DOHH2 (cell line): ENCODE results near the gene MBP.

Experiments used
- H3F3A ChIP-seq: fragments of 200-600 bp; sonication (generic), shearing (Covaris generic); 2 replicates; pipeline ENCODE4 v1.6.0; 2016; ENCODE audit warnings: antibody characterized with exemption, mild to moderate bottlenecking; ENCODE audit not compliant: control insufficient read depth, insufficient read depth
- H3K27ac ChIP-seq: fragments of 200-600 bp; sonication (generic); 2 replicates; pipeline ENCODE4 v1.5.1; 2014; ENCODE audit warnings: low read depth, mild to moderate bottlenecking, low read length, moderate library complexity
- H3K27me3 ChIP-seq: fragments of 200-600 bp; sonication (generic); 2 replicates; pipeline ENCODE4 v1.6.1; 2014; ENCODE audit warnings: mild to moderate bottlenecking, low read length, mixed read lengths; ENCODE audit not compliant: control insufficient read depth
- H3K36me3 ChIP-seq: fragments of 200-600 bp; sonication (generic); 2 replicates; pipeline ENCODE4 v1.6.1; 2014; ENCODE audit warnings: mild to moderate bottlenecking, low read length, moderate library complexity, mixed read lengths; ENCODE audit not compliant: control insufficient read depth
- H3K4me1 ChIP-seq: fragments of 200-600 bp; sonication (generic); 2 replicates; pipeline ENCODE4 v1.6.1; 2014; ENCODE audit warnings: mild to moderate bottlenecking, low read length, mixed read lengths; ENCODE audit not compliant: control insufficient read depth
- H3K4me2 ChIP-seq: fragments of 200-600 bp; sonication (generic); 2 replicates; pipeline ENCODE4 v1.6.0; 2014; ENCODE audit warnings: mild to moderate bottlenecking, low read length, moderate library complexity
- H3K4me3 ChIP-seq: fragments of 200-600 bp; sonication (generic); 2 replicates; pipeline ENCODE4 v1.5.1; 2014; ENCODE audit warnings: mild to moderate bottlenecking, low read length, mixed read lengths
- H3K79me2 ChIP-seq: fragments of 200-600 bp; sonication (generic); 2 replicates; pipeline ENCODE4 v1.6.1; 2014; ENCODE audit warnings: mild to moderate bottlenecking, low read length, mixed read lengths; ENCODE audit not compliant: control insufficient read depth
- H3K9me2 ChIP-seq: fragments of 200-600 bp; sonication (generic); replicated peaks from 2 replicates; pipeline ENCODE4 v1.6.1; 2014; ENCODE audit warnings: mild to moderate bottlenecking, low read length, mixed read lengths; ENCODE audit not compliant: control insufficient read depth
- H3K9me3 ChIP-seq: fragments of 200-600 bp; sonication (generic); 2 replicates; pipeline ENCODE4 v1.6.1; 2014; ENCODE audit warnings: antibody characterized with exemption, low read length, mixed read lengths; ENCODE audit not compliant: control insufficient read depth, insufficient read depth
- H4K20me1 ChIP-seq: fragments of 200-600 bp; sonication (generic); 2 replicates; pipeline ENCODE4 v1.6.0; 2014; ENCODE audit warnings: low read depth, mild to moderate bottlenecking, antibody characterized with exemption, low read length, moderate library complexity; ENCODE audit not compliant: control insufficient read depth, insufficient read depth
- CTCF ChIP-seq: fragments of 200-600 bp; sonication (generic); IDR thresholded peaks from one replicate; pipeline ENCODE4 v1.5.1; 2014; ENCODE audit warnings: antibody characterized with exemption, mild to moderate bottlenecking, low read depth, low read length; ENCODE audit not compliant: poor library complexity, severe bottlenecking
- EZH2phosphoT487 ChIP-seq: fragments of 200-600 bp; sonication (generic); IDR thresholded peaks from 2 replicates; pipeline ENCODE4 v1.6.1; 2017; ENCODE audit warnings: borderline replicate concordance, mild to moderate bottlenecking, antibody characterized with exemption, low read length, moderate library complexity, mixed read lengths

The MBP gene

GRCh38 chr18:77108001-77108692 lies 24.4 kb downstream of the MBP start:
- Histone ChIP-seq H3K27me3 (no peaks in the 10 kb centered on the region), H3K4me3 (no peak overlapping the region), H3F3A (peaks cover 5% of the 10 kb centered on the region; the same call in 1 of the 2 replicates), H3K4me2 (peak overlapping the region; percentile 15), H3K79me2 (peaks cover 13% of the 10 kb centered on the region), H3K27ac (no peak overlapping the region), H3K9me2 (no peaks in the 10 kb centered on the region), H3K36me3 (peaks cover 18% of the 10 kb centered on the region), H3K4me1 (peaks cover 50% of the 10 kb centered on the region), H4K20me1 (no peaks in the 10 kb centered on the region), H3K9me3 (no peaks in the 10 kb centered on the region)
- TF ChIP-seq EZH2phosphoT487 (no peak), CTCF (no peak)

GRCh38 chr18:77107292-77107691 lies 25.3 kb downstream of the MBP start:
- no peak for TF ChIP-seq CTCF
- no peak for TF ChIP-seq EZH2phosphoT487
- Histone ChIP-seq H3K4me1 (peaks cover 58% of the 10 kb centered on the region), H4K20me1 (no peaks in the 10 kb centered on the region), H3K36me3 (peaks cover 24% of the 10 kb centered on the region), H3K9me2 (no peaks in the 10 kb centered on the region), H3F3A (peaks cover 12% of the 10 kb centered on the region), H3K9me3 (no peaks in the 10 kb centered on the region), H3K27ac (no peak overlapping the region), H3K79me2 (peaks cover 12% of the 10 kb centered on the region), H3K4me3 (no peak overlapping the region), H3K4me2 (no peak overlapping the region), H3K27me3 (no peaks in the 10 kb centered on the region)

DNA sequence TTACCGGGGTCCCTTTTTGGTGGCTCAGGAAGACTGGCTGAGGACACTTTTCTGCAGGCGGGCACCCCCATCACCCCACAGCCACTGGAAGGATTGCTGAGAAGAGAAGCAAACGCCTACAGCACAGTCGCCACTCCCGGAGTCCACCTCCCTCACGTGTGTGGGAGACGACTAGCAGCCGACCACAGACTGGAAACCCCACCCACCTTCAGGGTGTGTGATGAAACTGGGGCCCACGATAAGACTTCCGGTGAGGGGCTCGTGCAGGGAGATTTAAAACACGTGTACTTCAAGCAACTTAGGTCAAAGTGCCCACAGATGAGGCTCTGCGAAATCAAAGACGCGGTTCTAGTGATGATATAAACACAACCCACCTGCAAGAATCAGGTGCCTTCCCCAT lies 26.3 kb downstream of the MBP start:
- peaks cover 13% of the 10 kb centered on the region for H3F3A ChIP-seq
- H3K9me3 ChIP-seq: no peaks in the 10 kb centered on the region
- peaks cover 28% of the 10 kb centered on the region for H3K36me3 ChIP-seq
- no peaks in the 10 kb centered on the region for H3K27me3 ChIP-seq
- H3K4me3 ChIP-seq: no peak overlapping the region
- no peak overlapping the region for H3K27ac ChIP-seq
- H3K4me2 ChIP-seq: no peak overlapping the region
- no peaks in the 10 kb centered on the region for H3K9me2 ChIP-seq
- no peak for TF ChIP-seq EZH2phosphoT487
- no peak for TF ChIP-seq CTCF
- peaks cover 68% of the 10 kb centered on the region for H3K4me1 ChIP-seq
- no peaks in the 10 kb centered on the region for H4K20me1 ChIP-seq
- H3K79me2 ChIP-seq: peaks cover 10% of the 10 kb centered on the region
